Measurements from ENCODE around the gene URM1.

DNA sequence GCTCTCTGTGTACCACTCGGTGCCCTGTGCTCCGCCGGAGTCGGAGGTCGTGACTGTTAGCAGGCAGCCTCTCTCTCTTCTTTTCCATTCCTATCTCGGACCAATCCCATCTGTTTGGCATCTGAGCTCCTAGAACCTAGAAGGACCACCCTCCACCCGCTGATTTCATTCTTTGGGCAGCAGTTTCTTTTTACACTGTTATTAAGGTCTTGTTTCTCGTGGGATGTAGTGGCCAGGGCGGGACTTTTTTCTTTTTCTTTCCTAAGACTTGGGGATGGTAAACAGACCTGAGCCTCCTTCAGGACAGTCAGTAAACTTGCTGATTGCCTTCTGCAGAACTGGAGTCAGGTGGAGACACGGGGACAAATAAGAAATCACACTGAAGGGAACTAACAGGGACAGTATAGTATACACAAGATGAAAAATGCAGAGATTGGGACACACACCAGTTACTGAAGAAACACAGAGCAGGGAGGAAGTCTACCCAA, 500 bp downstream of the URM1 start:
- no peak for TF ChIP-seq ZFX (IDR thresholded peaks at IDR 0.05)
- TF ChIP-seq, protein P1, sequence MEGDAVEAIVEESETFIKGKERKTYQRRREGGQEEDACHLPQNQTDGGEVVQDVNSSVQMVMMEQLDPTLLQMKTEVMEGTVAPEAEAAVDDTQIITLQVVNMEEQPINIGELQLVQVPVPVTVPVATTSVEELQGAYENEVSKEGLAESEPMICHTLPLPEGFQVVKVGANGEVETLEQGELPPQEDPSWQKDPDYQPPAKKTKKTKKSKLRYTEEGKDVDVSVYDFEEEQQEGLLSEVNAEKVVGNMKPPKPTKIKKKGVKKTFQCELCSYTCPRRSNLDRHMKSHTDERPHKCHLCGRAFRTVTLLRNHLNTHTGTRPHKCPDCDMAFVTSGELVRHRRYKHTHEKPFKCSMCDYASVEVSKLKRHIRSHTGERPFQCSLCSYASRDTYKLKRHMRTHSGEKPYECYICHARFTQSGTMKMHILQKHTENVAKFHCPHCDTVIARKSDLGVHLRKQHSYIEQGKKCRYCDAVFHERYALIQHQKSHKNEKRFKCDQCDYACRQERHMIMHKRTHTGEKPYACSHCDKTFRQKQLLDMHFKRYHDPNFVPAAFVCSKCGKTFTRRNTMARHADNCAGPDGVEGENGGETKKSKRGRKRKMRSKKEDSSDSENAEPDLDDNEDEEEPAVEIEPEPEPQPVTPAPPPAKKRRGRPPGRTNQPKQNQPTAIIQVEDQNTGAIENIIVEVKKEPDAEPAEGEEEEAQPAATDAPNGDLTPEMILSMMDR (conservative IDR thresholded peaks at IDR 0.05) = no peak

Data from C4-2B (cell line).